ENCODE data around the gene LINC00632. TPM values are rescaled to one million over a fixed set of nuclear protein-coding genes. Genes with fewer than 3 reads are reported as not detected.
A peak's percentile ranks its signal among the peaks of the same experiment; 100 is the strongest.

The LINC00632 gene
- total RNA-seq, 4 donors from 2014 or later: 25.2 to 81.7 (median 63.1) TPM

DNA sequence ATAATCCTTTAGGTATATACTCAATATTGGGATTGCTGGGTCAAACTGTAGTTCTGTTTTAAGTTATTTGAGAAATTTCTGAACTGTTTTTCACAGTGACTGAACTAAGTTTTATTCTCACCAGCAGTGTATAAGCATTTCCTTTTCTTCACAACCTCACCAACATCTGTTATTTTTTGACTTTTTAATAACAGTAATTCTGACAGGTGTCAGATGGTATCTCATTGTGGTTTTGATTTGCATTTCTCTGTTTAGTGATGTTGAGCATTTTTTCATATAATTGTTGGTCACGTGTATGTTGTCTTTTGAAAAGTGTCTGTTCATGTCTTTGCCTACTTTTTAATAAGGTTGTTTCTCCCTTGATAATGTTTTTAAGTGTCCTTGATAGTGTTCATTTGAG is 112.6 kb downstream of the LINC00632 start:
- no peak for DNase-seq (ENCODE audit: low spot score in 2 of 2)
- TF ChIP-seq, protein P1, sequence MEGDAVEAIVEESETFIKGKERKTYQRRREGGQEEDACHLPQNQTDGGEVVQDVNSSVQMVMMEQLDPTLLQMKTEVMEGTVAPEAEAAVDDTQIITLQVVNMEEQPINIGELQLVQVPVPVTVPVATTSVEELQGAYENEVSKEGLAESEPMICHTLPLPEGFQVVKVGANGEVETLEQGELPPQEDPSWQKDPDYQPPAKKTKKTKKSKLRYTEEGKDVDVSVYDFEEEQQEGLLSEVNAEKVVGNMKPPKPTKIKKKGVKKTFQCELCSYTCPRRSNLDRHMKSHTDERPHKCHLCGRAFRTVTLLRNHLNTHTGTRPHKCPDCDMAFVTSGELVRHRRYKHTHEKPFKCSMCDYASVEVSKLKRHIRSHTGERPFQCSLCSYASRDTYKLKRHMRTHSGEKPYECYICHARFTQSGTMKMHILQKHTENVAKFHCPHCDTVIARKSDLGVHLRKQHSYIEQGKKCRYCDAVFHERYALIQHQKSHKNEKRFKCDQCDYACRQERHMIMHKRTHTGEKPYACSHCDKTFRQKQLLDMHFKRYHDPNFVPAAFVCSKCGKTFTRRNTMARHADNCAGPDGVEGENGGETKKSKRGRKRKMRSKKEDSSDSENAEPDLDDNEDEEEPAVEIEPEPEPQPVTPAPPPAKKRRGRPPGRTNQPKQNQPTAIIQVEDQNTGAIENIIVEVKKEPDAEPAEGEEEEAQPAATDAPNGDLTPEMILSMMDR (IDR thresholded peaks at IDR 0.05): no peak
- no peak for TF ChIP-seq POLR2A (IDR thresholded peaks at IDR 0.05)
- no peak overlapping the region for H3K4me3 ChIP-seq (ENCODE audit: low read depth, poor library complexity, severe bottlenecking)
- intact Hi-C loops (cut with DNase I; ENCODE audit: low total_unique reads): no loop called here
- WGBS, 2 donors: 50 to 55% methylated on average over 1 of the region's 1 CpG

DNA sequence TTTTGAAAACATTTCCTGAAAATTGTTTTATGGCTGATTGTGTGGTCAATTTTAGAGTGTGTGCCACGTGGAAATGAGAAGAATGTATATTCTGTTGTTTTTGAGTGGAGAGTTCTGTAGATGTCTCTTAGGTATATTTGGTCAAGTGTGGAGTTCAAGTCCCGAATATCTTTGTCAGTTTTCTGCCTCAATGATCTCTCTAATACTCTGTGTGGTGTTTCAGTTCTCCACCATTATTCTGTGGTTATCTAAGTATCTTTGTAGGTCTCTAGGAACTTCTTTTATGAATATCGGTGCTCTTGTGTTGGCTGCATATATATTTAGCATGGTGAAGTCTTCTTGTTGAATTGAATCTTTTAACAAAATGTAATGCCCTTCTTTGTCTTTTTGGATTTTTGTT is 113.3 kb downstream of the LINC00632 start:
- no peak overlapping the region for H3K4me3 ChIP-seq (ENCODE audit: low read depth, poor library complexity, severe bottlenecking)
- intact Hi-C loops (cut with DNase I; ENCODE audit: low total_unique reads): no loop called here
- TF ChIP-seq, protein P1 (IDR thresholded peaks at IDR 0.05): no peak
- TF ChIP-seq POLR2A (IDR thresholded peaks at IDR 0.05): no peak
- 57 to 60% methylated on average over 3 of the region's 3 CpGs for WGBS, 2 donors
- no peak for DNase-seq (ENCODE audit: low spot score in 2 of 2)

DNA sequence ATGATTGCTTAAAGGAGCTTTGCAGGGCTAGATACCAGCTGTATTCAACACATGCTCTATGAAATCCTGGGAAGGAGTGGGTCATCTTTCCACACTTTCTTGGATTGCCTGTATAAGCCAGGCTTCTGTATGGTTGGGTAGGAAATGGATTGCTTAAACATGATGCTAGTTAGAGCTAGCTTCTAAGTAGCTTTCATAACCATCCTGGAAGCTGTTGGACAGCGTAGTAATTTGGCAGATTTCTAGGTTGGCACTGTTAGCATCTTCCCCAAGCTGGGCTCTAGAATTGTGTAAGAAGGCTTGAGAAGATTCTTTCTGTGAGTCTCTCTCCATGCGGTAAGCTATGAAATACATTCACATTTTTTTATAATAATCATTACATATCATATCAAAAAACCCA is 127.3 kb downstream of the LINC00632 start:
- intact Hi-C loops (cut with DNase I; ENCODE audit: low total_unique reads): no loop called here
- WGBS, 2 donors: 29 to 60% methylated on average over 2 of the region's 2 CpGs
- no peak overlapping the region for H3K4me3 ChIP-seq (ENCODE audit: low read depth, poor library complexity, severe bottlenecking)
- TF ChIP-seq POLR2A (IDR thresholded peaks at IDR 0.05): no peak
- TF ChIP-seq, protein P1 (IDR thresholded peaks at IDR 0.05): no peak
- peak in 1 of 2 donors; percentile 13 for DNase-seq (ENCODE audit: low spot score in 2 of 2)

Other genes starting within 250 kb of the LINC00632 start
- not detected for gene SOX3, start 204.7 kb upstream of the LINC00632 start, total RNA-seq

Data from lower leg skin (tissue), 4 donors.